Measurements from ENCODE around the gene TNFAIP8.

GRCh38 chr5:119322312-119322947 lies 33.4 kb upstream of the TNFAIP8 start:
- TF ChIP-seq CTCF (IDR thresholded peaks at IDR 0.05) (no peak), REST (IDR thresholded peaks at IDR 0.05; ENCODE audit: insufficient read depth in 1 of 2, low read depth in 2 of 2, low read length in 1 of 2) (no peak), POLR2AphosphoS5 (IDR thresholded peaks at IDR 0.05; ENCODE audit: low read depth, low read length) (no peak), TCF7L2 (IDR thresholded peaks at IDR 0.05; ENCODE audit: low read depth, low read length) (no peak)
